ENCODE measurements around the gene ERP44.
"Not testable (repeated sequence)": the region's sequence is repeated elsewhere in the genome, so short reads cannot be mapped to it uniquely, and the experiment has no call there.

The ERP44 gene

GRCh38 chr9:100070104-100071041 is 28.4 kb downstream of the ERP44 start:
- DNase-seq (ENCODE audit: low spot score) = no peak
- in situ Hi-C loops (cut with MboI; ENCODE audit: low pct_unique_long_range_greater_than_20kb, low sequenced_read_pairs, unreplicated experiment) = no loop called here

DNA sequence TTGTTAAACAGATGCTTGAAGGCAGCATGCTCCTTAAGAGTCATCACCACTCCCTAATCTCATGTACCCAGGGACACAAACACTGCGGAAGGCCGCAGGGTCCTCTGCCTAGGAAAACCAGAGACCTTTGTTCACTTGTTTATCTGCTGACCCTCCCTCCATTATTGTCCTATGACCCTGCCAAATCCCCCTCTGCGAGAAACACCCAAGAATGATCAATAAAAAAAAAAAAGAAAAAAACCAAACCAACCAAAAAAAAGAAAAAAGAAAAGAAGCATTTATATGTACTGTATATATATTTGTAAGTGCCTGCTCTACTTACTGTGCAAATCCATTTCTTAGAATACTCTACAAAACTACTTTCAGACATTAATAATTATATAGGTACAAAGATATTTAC is 29.7 kb downstream of the ERP44 start:
- DNase-seq (ENCODE audit: low spot score) = not testable (repeated sequence)

More at GRCh38 chr9:100070104-100071041, 28.4 kb downstream of the ERP44 start:
- TF ChIP-seq, protein P1, sequence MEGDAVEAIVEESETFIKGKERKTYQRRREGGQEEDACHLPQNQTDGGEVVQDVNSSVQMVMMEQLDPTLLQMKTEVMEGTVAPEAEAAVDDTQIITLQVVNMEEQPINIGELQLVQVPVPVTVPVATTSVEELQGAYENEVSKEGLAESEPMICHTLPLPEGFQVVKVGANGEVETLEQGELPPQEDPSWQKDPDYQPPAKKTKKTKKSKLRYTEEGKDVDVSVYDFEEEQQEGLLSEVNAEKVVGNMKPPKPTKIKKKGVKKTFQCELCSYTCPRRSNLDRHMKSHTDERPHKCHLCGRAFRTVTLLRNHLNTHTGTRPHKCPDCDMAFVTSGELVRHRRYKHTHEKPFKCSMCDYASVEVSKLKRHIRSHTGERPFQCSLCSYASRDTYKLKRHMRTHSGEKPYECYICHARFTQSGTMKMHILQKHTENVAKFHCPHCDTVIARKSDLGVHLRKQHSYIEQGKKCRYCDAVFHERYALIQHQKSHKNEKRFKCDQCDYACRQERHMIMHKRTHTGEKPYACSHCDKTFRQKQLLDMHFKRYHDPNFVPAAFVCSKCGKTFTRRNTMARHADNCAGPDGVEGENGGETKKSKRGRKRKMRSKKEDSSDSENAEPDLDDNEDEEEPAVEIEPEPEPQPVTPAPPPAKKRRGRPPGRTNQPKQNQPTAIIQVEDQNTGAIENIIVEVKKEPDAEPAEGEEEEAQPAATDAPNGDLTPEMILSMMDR (IDR thresholded peaks at IDR 0.05; ENCODE audit: extremely low read depth, insufficient read depth, missing control alignments) = no peak

GRCh38 chr9:100067990-100068389 is 30.8 kb downstream of the ERP44 start:
- in situ Hi-C loops (cut with MboI; ENCODE audit: low pct_unique_long_range_greater_than_20kb, low sequenced_read_pairs, unreplicated experiment); DNase-seq (ENCODE audit: low spot score): not testable (repeated sequence)

More for the DNA sequence above, 29.7 kb downstream of the ERP44 start:
- in situ Hi-C loops (cut with MboI; ENCODE audit: low pct_unique_long_range_greater_than_20kb, low sequenced_read_pairs, unreplicated experiment) = not testable (repeated sequence)

GRCh38 chr9:100066539-100066938 is 32.3 kb downstream of the ERP44 start:
- in situ Hi-C loops (cut with MboI; ENCODE audit: low pct_unique_long_range_greater_than_20kb, low sequenced_read_pairs, unreplicated experiment) = no loop called here
- no peak for DNase-seq (ENCODE audit: low spot score)
- TF ChIP-seq, protein P1 (IDR thresholded peaks at IDR 0.05; ENCODE audit: extremely low read depth, insufficient read depth, missing control alignments) = no peak

GRCh38 chr9:100064872-100065581 is 33.8 kb downstream of the ERP44 start:
- no peak for DNase-seq (ENCODE audit: low spot score)
- TF ChIP-seq, protein P1 (IDR thresholded peaks at IDR 0.05; ENCODE audit: extremely low read depth, insufficient read depth, missing control alignments) = no peak
- in situ Hi-C loops (cut with MboI; ENCODE audit: low pct_unique_long_range_greater_than_20kb, low sequenced_read_pairs, unreplicated experiment) = no loop called here

GRCh38 chr9:100063185-100063584 is 35.6 kb downstream of the ERP44 start:
- TF ChIP-seq, protein P1 (IDR thresholded peaks at IDR 0.05; ENCODE audit: extremely low read depth, insufficient read depth, missing control alignments) = no peak
- in situ Hi-C loops (cut with MboI; ENCODE audit: low pct_unique_long_range_greater_than_20kb, low sequenced_read_pairs, unreplicated experiment) = no loop called here
- DNase-seq (ENCODE audit: low spot score) = no peak

GRCh38 chr9:100062683-100063082 is 36.1 kb downstream of the ERP44 start:
- in situ Hi-C loops (cut with MboI; ENCODE audit: low pct_unique_long_range_greater_than_20kb, low sequenced_read_pairs, unreplicated experiment); DNase-seq (ENCODE audit: low spot score): not testable (repeated sequence)
